DMS114 treated with DMSO at 0.1 percent for 48 hours (cell line): Measurements from ENCODE around the gene SCARF2.
A peak's percentile ranks its signal among the peaks of the same experiment; 100 is the strongest.
"Not testable (repeated sequence)": the region's sequence is repeated elsewhere in the genome, so short reads cannot be mapped to it uniquely, and the experiment has no call there.

ENCODE experiments used
- DNase-seq: peaks from one replicate; lab custom pipeline; 2025; ENCODE audit not compliant: unreplicated experiment; lab: John Stamatoyannopoulos, UW

Gene SCARF2

DNA sequence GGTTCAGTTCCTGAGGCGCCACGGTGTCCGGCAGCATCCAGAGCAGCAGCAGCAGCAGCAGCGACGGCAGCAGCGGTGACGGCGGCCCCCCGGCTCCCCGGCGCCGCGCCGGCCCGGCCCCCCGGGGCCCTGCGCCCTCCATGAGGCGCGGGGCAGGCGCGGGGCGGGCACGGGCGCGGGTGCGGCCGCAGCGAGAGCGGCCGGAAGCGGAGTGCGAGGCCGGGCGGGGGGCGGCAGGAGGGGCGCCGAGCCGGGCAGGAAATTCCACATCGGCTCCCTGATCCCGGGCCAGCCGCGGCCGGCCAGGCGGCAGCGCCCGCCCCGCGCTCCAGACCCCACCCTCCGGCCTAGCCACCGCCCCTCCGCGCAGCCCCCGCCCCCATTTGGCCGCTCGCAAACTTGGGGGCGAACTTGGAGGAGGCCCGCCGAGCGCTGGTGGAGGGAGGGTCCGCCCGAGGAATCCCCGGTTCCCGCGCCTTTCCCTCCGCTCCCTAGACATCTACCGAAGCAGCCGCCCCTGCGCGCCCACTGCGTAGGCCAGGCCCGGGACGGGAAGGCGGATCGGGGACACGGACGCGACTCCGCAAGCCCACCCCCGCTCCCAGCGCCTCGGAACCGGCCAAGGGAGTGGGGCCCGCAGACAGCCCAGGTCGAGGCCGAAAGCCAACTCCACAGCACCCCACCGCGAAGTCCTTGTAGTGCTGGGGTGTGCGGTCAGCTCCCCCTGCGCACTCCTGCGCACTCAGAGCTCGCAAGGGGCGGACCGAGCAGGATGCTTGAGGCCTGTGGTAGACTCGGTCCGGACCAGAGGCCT lies at the start of gene SCARF2:
Gene SCARF2, minus strand, starts transcription at position 213 of the 814 bp plus-strand sequence. Its CDS starts 71 bp downstream, at position 142.
- peak; percentile 29 for DNase-seq

GRCh38 chr22:20486229-20486628 lies 48.6 kb upstream of the SCARF2 start:
- DNase-seq, result no peak

DNA sequence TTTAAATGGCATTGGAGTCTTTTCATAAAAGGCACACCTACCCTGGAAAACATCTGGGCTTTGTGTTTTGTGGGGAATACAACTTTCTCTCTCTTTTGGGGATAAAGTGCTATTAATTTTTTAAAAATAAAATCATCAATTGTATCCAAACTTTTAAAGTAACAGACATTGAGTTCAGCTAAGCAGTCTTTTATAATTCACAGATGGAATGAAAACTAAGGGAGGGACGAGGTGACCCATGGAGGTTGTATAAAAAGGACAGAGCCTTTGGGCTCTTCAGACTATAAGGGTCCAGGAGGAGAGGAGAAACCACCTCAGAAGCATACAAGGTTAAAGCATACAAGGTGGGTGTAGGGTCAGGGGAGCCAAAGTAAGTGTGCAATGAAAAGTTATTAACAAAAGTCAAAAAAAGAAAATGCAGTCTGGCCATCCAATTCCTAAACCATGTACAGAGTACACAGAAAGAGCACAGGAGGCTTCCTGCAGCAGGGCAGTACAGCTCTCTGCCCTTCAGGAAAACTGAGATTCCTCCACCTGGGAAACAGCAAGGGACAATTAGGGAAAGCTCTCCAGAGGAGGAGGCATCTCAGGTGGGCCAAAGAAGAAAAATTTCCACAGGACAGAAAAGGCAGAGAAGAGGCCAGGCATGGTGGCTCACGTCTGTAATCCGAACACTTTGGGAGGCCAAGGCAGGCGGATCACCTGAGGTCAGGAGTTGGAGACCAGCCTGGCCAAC lies 47.5 kb upstream of the SCARF2 start:
- DNase-seq, result no peak

- DNase-seq, result no peak
These were observed 46.1 kb upstream of the SCARF2 start for GRCh38 chr22:20483771-20484170.

GRCh38 chr22:20483143-20483506 lies 45.5 kb upstream of the SCARF2 start:
- DNase-seq, result not testable (repeated sequence)

DNA sequence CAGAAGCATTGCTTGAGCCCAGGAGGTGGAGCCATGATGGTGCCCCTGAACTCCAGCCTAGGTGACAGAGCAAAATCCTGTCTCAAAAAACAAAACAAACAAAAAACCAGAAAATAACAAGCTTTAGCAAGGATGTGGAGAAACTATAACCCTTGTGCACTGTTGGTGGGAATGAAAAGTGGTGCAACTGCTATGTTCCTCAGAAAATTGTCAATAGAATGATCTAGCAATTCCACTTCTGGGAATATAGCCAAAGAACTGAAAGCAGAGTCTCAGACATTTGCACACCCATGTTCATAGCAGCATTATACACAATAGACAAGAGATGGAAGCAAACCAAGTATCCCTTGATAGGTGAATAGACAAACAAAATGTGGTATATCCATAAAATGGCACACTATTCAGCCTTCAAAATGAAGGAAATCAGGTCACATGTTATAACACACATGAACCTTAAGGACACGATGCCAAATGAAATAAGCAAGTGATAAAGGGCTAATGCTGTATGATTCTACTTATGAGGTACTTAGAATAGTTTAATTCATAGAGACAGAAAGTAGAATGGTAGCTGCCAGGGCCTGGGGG lies 42.1 kb upstream of the SCARF2 start:
- no peak for DNase-seq

DNA sequence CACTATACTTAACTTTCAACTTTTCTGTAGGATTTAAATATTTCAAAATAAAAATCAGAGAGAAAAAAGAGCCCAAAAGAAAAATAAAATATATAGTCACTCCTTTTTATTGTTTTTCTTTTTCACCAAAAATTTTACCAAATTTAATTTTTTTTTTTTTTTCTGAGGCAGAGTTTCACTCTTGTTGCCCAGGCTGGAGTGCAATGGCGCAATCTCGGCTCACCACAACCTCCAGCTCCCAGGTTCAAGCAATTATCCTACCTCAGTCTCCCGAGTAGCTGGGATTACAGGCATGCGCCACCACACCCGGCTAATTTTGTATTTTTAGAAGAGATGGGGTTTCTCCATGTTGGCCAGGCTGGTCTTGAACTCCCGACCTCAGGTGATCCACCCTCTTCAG lies 40.4 kb upstream of the SCARF2 start:
- DNase-seq, result not testable (repeated sequence)

DNA sequence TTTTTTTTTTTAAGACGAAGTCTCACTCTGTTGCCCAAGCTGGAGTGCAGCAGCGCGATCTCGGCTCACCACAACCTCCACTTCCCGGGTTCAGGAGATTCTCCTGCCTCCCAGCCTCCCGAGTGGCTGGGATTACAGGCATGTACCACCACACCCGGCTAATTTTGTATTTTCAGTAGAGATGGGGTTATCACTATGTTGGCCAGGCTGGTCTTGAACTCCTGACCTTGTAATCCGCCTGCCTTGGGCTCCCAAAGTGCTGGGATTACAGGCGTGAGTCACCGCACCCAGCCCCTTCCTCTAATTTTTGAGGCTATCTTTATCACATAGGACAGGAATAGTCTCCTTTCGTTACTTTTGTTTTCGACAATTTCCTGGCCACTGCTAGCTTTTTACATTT lies 37.9 kb upstream of the SCARF2 start:
- DNase-seq, result not testable (repeated sequence)

GRCh38 chr22:20475115-20475436 lies 37.5 kb upstream of the SCARF2 start:
- no peak for DNase-seq

GRCh38 chr22:20472629-20473442 lies 35.2 kb upstream of the SCARF2 start:
- DNase-seq, result no peak

DNA sequence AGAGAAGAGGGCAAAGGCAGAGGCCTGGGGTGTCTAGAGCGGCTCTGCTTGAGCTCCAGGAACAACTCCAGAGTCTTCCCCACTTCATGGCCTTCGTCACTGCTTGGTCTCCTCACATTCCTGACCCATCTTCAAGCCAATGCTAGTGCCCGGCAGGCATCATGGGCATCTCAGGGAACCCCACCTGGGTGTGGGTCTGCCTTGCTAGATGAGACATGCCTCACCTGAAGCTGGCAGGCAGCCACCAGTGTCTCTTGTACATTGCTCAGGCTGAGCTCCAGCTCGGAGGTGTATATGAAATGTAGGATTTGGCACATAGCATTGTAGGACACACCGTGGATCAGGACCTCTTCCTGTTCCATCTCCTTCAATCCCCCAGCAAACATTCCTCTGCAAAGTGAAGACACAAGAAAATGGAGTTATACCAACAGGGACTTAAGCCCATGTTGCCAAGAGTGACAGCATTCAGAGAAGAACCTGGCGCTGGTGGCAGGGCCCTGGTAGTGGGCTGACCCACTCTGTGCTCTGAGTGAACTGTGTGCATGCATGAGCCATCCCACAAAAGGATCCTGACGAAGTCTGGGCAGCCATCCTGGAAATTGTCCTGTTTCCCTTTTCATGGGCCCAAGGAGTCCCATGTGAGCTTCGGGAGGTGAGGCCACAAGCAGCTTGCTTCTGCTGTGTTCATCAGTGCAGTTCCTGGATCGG lies 33.7 kb upstream of the SCARF2 start:
- no peak for DNase-seq

- not testable (repeated sequence) for DNase-seq
These were observed 32.9 kb upstream of the SCARF2 start for GRCh38 chr22:20470525-20470924.

GRCh38 chr22:20469110-20469868 lies 31.7 kb upstream of the SCARF2 start:
- no peak for DNase-seq

- DNase-seq, result no peak
These were observed 29.2 kb upstream of the SCARF2 start for GRCh38 chr22:20466659-20467379.

DNA sequence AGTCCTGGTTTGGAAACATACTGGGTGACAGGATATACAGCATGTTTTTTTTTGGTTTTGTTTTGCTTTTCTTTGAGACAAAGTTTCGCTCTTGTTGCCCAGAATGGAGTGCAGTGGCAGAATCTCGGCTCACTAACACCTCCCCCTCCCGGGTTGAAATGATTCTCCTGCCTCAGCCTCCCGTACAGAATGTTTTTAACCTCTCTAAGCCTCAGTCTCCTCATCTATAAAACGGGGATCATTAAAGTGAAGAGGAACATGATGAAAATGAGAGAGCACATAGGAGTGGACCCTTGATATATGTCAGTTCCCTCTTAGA lies 28.1 kb upstream of the SCARF2 start:
- DNase-seq, result no peak

DNA sequence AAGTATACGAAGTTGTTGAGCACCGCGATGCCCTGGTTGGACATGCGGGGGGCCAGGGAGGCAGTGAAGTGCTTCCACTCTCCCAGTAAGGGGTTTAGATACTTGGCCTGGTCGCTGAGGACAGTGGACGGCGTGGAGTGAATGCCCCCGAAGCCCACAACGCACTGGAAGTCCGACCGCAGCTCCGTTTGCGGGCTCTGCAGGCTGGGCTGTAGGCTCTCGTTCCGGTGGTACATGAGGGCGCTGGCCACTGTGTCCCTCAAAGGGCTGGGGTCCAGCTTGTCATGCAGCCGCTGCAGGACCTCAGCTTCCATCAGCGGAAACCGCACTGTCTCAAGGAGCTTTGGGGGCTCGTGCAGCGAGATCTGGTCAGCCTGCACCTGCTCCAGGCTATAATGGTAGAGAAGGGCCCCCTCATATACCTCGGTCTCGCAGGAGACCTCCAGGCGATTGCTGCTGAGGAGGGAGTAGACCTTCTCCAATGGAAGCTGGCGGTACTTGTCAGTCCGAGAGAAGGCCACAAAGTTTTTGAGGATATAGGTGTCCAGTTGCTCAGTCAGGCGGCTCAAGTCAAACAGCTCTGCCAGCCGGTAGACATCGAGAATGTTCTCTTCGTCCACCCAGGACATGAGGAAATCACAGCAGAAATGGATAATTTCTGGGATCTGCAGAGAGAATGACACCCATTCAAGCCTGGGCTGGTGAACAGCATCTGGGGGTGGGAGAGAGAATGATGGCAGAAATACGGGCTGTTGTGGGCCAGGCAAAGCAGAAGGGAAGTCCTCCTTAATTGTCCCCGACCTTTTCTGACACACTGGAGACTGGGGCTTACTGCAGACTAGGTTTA lies 27.5 kb upstream of the SCARF2 start:
- DNase-seq, result no peak

DNA sequence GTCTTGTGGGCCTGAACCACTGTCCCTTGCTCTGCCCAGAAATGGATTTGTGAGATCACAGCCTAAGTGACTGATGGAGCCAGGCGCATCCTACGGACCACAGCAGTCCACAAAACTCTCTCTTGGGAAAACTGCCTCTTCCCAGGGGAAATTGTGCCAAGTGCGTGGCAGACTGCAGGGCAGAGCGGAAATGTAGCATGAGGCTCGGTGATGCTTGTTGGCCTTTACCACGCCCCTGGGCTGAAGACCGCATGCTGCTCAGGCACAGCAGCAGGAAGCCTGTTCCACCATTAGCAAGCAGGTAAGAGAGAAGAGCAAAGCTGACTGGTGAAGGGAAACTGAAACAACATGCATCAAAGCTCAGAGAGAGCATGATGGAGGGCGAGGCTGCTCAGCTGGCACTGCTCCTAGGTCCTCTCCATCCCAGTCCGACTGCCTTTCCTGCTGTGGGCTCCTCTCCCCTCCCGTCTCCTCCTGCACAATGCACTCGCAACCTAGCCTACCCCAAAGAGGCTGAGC lies 26.5 kb upstream of the SCARF2 start:
- DNase-seq, result no peak

- DNase-seq, result no peak
These were observed 25.9 kb upstream of the SCARF2 start for GRCh38 chr22:20463324-20464095.
